DMS79 treated with DMSO at 0.1 percent for 48 hours (cell line): ENCODE data around the gene MCC.
A peak's percentile ranks its signal among the peaks of the same experiment; 100 is the strongest.

Experiments used
- DNase-seq: peaks from one replicate; lab custom pipeline; 2025; lab: John Stamatoyannopoulos, UW

Gene MCC

DNA sequence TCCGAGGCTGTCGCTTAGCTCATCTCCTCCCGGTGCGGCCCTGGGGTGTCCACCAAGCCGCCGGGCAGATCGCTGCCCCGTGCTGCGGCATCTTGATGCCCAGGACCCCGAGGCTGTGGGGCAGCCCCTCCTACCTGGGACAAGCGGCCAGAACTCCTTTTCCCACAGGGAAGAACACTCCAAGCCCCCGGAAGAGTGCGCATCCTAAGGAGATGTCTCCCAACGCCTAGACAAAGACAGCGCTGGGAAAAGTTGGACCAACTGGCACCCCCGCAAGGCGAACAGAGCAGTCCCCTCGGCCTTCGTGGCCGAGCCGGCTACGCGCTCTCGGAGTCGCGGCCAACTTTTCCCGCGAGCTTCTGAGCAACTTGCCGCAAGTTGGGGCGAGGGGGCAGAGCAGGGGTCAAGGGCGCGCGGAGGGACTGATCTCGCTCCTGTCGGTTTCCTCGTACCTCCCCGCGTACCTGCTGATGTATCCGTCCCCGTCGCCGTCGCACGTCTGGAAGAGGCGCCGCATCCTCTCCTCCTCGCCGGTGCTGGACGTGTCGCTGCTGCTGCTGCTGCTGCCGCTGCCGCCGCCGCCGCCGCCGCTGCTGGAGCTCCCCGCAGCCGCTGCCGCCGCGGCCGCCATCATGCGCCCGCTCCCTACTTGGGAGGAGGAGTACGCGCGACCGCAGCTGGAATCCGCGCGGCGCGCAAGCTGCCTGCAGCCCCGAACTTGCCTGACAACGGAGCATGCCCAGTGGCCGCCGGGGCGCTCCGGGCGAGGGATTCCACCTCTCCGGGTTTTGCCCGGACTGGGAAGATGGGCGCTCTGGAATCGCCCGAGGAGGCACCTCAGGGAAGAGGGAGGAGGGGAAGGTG, at the start of gene MCC:
TSS of gene MCC (minus strand) at position 673 of the 864 bp plus-strand sequence.
- peak; percentile 21 for DNase-seq

DNA sequence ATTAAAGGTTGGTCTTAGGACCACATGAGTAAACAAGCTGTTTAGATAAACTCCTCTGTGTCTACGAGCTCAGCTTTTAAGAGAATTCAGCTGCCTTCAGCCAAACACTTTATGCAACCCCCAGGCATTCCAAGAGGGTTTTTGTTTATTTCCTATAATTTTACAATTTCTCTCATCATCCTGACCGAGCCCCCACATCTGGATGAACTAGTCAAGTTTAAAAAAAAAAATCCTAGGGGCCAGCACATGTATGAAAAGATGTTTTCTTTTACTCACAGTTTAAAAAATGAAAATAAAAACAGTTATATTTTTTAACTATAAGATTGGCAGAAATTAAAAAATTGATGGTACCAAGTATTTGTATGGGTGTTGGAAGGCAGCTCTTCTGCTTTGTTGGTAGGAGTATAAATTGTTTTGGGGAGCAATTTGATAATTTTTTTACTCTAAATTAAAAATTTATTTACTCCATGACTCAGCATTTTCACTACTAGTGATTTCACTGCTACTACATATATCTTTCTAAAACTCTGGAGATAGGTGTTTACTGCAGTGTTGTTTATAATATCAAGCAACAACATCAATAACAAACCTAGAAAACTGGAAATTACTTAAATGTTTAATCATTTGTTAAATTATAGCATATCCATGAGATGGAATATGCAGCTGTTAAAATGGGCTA, 43.4 kb upstream of the MCC start:
- DNase-seq: no peak

DNA sequence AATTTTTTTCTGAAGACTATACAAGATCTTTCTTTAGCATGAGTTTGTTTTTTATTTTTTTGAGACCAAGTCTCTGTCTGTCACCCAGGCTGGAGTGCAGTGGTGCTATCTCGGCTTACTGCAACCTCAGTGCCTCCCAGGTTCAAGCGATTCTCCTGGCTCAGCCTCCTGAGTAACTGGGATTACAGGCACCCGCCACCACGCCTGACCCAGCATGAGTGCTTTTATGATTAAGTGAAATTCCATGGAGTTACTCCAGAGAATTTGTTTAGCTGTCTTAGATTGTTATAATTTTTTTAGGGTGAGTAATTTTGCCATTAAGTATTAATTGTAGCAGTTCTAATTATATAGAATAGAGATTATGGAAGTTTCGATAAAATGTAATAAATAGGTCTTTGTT, 39.5 kb upstream of the MCC start:
- no peak for DNase-seq

DNA sequence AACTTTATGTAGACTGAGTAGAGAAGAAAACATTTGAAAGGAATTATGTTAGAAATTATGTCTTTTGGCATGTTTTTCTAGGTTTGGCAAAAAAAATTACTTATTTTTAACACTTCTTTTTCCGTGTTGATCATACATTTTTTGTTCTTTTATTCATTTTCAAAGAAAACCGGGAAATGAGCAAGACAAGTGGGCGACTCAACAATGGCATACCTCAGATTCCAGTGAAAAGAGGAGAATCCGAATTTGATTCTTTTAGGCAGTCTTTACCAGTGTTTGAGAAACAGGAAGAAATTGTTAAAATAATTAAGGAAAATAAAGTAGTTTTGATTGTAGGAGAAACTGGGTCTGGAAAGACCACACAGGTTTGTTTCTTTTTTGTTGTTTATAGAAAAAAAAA, 38.2 kb upstream of the MCC start:
- no peak for DNase-seq

DNA sequence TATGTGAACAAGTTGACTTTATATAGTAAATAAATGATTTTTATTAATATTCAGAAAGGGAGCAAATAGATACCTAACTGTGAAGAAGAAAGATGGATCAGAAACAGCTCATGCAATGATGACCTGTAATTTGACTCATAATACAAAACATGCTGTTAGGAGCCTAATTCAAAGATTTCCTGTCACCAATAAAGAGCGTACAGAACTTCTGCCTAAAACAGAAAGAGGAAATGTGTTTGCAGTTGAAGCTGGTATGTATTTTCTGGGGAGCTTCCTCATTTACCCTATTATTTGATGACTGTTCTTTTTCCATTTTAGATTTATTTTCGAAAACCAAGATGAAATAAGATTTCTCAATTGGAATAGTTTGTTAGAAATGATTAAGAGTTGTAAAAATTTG, 36.7 kb upstream of the MCC start:
- DNase-seq: no peak

DNA sequence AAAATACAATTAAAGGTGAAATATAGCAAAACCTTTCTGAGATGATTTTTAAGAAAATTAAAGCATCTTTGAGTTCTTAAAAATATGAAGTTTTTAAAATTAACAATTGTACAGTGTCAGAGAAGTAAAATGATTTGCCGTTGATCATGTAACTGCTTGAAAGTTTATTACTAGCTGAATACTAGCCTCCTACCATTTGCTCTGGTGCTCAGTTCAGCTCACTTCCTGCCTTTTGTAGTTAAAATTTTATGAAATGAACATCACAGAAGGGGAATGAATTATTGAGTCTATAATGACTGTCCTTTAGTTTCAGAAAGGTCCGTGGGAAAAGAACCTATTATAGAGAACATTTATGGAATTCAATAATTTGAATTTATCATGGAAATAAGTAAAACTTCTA, 34.9 kb upstream of the MCC start:
- no peak for DNase-seq

DNA sequence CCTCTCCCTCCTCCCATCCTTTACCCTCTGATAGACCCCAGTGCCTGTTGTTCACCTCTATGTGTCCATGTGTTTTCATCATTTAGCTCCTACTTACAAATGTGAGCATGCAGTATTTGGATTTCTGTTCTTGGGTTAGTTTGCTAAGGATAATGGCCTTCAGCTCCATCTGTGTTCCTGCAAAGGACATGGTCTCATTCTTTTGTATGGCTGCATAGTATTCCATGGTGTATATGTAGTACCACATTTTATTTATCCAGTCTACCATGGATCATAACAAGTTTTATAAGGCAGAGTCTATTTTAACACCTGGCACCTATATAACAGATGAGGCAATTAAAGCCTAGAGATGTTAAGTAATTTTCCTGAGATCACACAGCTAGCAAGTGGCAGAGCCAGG, 32.6 kb upstream of the MCC start:
- DNase-seq: no peak

DNA sequence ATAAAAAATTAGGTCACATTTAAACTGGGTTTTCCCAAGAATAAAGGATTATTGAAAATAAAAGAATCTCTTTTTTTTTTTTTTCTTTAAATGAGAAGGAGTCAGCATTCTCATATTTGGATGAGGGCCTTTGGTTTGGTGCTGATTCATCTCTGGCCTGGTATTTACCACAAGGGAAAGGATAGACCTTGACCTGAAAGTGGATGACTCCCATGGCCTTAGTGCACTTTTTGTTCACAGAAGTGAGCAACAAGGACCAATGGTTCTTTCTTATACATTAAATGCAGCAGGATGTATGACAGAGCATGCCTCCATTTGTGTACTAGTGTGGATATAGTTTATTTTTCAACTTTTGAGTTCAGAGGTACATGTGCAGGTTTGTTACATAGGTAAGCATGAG, 32.2 kb upstream of the MCC start:
- no peak for DNase-seq

DNA sequence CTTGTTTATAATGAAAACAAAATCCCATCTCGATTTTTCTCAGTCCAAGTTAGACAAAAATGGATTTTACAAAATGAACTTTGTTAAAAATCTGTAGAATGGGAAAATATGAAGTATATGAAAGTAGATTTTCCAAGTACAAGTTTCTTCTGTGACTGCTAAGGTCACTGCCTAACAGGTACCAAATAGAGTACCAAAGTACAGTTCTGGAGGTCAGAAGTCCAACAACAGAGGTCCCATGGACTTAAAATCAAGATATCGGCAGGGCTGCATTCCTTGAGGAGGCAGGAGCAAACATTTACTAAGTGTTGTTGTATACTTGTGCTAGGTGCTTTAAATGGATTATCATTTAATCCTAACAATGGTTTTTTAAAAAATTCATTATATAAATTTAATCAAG, 31.2 kb upstream of the MCC start:
- DNase-seq: no peak

DNA sequence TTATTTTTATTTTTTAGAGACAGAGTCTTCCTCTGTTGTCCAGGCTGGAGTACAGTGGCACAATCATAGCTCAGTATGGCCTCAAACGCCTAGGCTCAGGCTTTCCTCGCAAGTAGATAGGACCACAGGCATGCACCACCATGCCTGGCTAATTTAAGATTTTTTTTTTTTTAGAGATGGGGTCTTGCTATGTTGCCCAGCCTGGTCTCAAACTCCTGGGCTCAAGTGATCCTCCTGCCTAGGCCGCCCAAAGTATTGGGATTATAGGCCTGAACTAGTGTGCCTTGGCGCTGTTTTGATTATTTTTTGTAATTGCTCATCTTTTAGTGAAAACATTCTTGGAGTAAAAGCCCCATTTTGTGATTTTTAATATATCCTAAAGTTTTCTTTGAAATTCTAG, 30.6 kb upstream of the MCC start:
- DNase-seq: no peak

DNA sequence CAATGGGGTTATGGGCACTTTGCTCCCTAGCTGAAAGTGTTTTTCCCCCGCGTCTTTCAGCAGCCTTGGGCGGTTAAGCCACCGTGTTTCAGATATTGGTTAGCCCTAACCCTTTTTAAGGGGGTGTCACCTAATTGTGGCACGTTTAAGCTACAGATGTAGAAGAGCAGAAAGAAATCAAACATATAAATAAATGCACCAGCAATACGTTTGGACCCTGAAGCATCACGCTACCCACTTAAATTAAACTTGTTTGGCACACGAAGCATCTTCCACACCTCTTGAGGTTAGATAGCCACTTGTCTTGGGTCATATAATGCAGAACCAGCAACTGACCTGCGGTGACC, 26.0 kb upstream of the MCC start:
- DNase-seq: no peak

DNA sequence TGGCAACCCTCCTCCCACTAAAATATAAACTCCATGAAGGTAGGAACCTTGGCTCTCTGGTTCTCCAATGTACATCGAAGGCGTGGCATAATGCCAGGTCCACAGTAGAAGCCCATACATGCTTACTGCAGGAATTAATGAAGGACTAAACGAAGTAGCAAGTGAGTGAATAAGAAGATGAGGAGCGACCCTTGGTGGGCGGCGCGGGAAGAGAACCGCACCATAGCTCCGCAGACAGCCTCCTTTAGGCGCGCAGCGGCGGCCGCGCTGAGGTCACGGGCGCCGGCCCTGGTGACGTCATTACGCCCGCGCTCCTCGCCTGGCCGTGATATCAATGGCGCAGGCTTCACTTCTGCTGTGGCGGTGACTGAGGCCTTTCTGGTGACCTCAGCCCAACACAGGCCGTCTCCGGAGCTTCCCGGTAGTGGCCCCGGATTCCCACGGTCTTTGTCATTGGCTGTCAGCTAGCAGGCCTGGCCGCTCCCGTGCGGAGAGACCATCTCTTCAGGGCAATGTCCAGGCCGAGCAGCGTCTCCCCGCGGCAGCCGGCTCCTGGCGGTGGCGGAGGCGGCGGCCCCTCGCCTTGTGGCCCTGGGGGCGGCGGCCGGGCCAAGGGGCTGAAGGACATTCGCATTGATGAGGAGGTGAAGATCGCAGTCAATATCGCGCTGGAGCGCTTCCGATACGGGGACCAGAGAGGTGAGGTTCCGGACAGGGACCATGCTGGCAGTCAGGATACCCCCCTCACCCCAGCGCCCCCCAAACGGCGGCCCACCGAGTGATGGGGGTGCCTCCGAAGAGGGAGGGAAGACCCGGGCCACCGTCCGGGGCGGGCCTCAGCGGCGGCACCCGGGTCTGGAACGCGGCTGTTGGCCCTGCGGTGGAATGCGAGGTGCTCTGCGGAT, 25.4 kb upstream of the MCC start, which contains the start of gene YTHDC2:
TSS of gene YTHDC2 (plus strand) at position 311 of the 905 bp plus-strand sequence. CDS start at position 513, 202 bp downstream.
- DNase-seq: peak; percentile 40

DNA sequence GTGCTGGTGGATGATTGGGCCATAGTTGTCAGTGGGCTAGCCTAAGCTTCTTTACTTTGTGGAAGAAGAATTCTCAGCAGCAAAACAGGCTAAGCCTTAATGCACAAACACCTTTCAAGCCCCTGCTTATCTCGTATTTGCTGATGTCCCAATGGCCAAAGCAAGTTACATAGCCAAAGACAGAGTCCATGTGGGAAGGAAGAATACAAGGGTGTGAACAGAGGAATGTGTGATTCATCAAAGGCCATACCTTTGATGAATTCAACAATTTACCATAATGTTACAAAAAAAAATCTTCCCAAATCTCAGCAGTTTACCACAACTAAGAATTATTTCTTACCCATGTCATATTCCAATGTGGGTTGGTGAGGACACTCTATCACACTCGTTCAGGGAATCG, 24.1 kb upstream of the MCC start:
- no peak for DNase-seq

DNA sequence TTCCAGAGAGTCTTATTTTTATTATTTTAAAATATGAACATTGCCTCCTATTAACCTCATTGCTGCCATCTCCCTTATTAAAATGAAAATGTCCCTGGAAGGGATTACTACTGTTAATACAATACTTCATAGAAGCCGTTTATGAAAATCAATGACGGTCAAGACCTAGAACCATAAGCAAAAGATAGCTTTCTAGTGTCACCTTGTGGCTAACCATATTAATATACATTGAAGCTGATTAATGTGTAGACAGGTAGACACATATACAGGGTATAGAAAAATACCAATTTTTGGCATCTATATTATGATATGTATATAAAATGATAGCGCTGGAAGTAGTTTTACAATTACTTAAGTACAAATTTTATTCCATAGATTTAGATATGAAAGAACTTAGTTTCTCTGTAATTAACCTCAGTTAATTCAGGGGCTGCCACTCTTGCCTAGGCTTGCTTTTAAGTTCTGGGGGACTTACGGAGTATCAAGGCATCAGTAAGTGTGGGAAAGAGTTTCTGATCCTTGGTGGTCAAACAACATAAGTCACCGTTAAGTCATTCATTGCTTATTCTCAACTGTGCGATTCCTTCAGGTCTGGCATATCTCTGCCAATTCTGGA, 22.7 kb upstream of the MCC start:
- no peak for DNase-seq

DNA sequence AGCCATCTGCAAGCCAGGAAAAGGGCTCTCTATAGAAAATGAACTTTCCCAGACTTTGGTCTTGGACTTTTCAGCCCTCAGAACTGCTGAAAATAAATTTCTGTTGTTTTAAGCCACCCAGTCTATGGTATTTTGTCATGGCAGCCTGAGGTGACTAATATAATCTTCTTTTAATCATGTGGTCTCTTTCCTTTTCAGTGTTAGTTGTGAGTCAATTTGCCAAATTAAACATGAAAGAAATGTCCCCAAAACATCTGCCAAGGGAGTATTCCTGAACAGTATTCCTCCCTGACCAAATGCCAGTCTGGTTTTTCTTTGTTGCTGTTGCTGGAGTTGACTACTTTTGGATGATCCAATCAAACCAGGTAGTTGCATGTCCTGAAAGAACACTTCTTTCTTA, 20.5 kb upstream of the MCC start:
- no peak for DNase-seq

DNA sequence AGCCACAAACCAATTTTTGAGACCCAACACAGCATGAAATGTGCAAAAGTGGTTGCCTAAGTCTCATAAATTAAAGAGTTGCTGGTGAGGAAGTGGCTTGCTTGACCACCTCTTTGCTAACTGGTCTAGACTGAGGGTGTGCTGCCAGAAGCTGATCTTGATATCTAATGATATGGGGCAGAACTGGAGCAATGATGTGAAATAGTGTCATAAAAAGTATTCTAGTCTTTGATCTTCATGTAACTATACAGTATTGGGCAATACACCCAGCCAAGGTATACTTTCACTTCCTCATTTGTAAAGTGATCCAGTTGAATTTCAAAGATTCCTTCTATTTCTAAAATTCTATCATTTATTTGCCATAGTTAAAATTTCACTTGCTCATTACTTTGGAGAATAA, 19.3 kb upstream of the MCC start:
- no peak for DNase-seq

DNA sequence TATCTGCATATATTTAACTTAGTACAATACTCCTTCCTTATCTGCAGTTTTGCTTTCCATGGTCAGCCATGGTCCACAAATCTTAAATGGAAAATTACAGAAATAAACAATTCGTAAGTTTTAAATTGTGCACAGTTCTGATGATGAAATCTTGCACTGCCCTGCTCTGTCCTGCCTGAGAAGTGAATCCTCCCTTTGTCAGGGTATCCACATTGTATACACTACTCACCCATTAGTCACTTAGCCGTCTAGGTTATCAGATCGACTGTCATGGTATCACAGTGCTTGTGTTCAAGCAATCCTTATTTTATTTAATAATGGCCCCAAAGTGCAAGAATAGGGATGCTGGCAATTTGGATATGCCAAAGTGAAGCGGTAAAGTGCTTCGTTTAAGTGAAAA, 16.9 kb upstream of the MCC start:
- no peak for DNase-seq

DNA sequence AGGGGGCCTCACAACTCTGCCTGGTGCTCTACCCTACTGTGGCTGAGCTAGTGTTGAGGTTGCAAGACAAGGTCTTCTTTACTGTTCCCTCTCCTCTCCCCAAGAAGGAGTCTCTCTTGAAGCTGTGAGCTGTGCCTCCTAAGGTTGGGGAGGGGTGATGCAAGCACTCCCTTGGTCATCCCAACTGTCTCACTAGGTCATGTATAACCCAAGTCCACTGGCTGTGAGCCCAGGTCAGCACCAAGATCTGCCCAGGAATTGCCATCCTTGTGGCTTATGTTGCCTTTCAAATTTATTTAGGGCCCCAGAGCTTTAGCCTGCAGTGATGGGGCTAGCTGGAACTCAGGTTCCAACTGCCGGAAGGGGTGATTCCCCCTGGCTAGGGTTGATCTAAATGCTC, 14.9 kb upstream of the MCC start:
- DNase-seq: no peak

DNA sequence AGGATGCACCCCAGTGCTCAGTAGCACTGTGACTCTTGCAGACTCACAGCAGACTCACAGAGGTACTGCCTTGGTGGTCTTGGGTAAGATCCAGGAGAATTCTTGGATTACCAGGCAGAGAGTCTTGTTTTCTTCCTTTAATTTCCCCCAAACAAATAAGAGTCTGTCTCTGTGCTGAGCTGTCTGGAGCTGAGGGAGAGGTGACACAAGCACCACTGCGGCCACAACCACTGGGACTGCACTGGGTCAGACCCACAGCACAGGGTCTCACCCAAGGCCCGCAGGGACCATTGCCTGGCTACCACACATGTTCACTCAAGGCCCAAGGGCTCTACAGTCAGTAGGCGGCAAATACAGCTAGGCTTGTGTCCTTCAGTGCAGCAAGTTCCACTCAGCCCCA, 13.8 kb upstream of the MCC start:
- no peak for DNase-seq

DNA sequence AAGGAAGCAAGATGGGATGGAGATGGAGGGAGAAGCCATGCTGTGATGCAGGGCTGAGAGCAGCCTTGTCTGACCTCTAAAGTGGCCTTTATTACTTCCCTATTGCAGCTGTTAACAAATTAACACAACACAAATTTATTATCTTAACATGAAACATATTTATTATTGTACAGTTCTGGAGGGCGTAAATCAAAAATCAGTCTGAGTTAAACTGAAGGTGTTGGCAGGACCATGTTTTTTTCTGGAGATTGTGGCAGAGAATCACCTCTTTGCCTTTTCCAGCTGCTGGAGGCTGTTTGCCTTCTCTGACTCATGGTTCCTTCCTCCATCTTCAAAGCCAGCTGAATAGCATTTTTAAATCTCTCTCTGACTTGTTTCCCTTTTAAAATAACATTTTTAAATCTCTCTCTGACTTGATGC, 7.2 kb upstream of the MCC start:
- DNase-seq: no peak

DNA sequence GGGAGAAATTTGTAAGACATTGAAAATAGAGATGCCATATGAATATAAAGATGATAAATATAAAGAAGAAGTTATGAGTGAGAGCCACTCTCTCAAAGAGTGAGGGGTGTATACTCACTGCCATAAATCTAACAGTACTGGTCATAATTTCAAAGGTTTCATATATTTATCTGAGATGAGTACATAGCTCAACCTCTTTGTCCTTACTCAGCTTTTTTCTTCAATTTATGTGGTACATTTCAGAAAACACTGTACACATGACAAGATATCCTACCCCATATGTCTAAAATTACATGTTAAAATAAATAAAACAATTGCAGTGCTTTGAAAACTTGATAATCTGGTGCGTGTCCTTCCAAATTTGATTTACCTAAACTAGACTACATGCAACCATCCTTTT, 5.2 kb upstream of the MCC start:
- DNase-seq: no peak

DNA sequence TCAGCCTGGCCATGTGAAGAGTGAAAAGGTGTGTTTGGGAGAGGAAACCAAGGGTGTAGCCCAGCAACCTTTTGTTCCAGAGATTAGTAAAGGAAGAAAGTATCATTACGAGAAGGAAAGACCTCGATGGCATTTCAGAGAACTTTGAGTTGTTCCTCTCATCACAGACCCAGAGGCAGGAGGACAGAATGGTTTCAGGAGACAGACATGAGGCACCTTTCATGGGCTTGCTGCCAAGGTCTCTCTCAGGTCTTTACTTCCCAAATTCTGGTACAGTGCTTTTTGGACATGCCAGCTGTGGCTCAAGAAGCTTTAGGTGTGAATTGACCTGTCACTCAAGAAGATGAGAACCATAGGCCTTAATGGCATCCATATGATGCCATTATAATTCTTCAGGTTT, 2.8 kb upstream of the MCC start:
- no peak for DNase-seq
